B cell (primary cell): ENCODE measurements around the gene PARP8. TPM values are rescaled to one million over a fixed set of nuclear protein-coding genes. Genes with fewer than 3 reads are reported as not detected.

Experiments
- ATAC-seq: fragments of 200-7000 bp; cut with Tn5 transposase; one replicate; pipeline ENCODE4 v1.10.0; 2021; ENCODE audit warnings: low read depth, mild to moderate bottlenecking, moderate number of reproducible peaks, moderate library complexity
- CTCF ChIA-PET: fragments of 350-600 bp; sonication (Branson Sonifier 250); formaldehyde crosslinking; loops from one replicate; lab custom pipeline; 2021; ENCODE audit warnings: antibody characterized with exemption, inconsistent platforms; lab: Charles Lee
- POLR2A ChIA-PET: fragments of 350-600 bp; sonication (Branson Sonifier 250); formaldehyde crosslinking; loops from one replicate; lab custom pipeline; 2021; ENCODE audit warnings: antibody characterized with exemption; lab: Charles Lee
- DNase-seq: peaks from one replicate; pipeline ENCODE4 v3.0.0; 2013
- H2AFZ ChIP-seq: 2 replicates; pipeline ENCODE4 v1.6.1; 2012; ENCODE audit warnings: mild to moderate bottlenecking, low read depth, low read length; ENCODE audit not compliant: insufficient read depth, poor library complexity, severe bottlenecking
- H3K27ac ChIP-seq, 2 donors: 1 replicate in 1 of 2; 2 replicates in 1 of 2; pipeline ENCODE4 v1.5.1; 2012 to 2013; ENCODE audit warnings: low read length in 2 of 2, mild to moderate bottlenecking in 2 of 2, moderate library complexity in 1 of 2
- H3K27me3 ChIP-seq, 4 experiments: fragments of 200-600 bp in 1 of 4; sonication (generic) in 1 of 4; replicated peaks in 1 of 4; 1 replicate in 2 of 4; 2 replicates in 2 of 4; pipeline versions ENCODE4 v1.6.1 to v1.7.0; 2013 to 2016; ENCODE audit warnings: low read length in 3 of 4, mild to moderate bottlenecking in 2 of 4, mixed read lengths in 1 of 4, moderate library complexity in 1 of 4; ENCODE audit not compliant: insufficient read depth in 4 of 4, control insufficient read depth in 3 of 4; ENCODE audit errors: control extremely low read depth in 1 of 4
- H3K36me3 ChIP-seq, 2 experiments: replicated peaks in 1 of 2; 1 replicate in 1 of 2; 2 replicates in 1 of 2; pipeline versions ENCODE4 v1.6.1 to v1.7.1; 2013; ENCODE audit warnings: low read length in 1 of 2; ENCODE audit not compliant: insufficient read depth in 2 of 2, control insufficient read depth in 1 of 2; ENCODE audit errors: control extremely low read depth in 1 of 2, extremely low read depth in 1 of 2
- H3K4me1 ChIP-seq, 2 donors: fragments of 200-600 bp in 1 of 2; sonication (generic) in 1 of 2; 1 replicate in 1 of 2; 2 replicates in 1 of 2; pipeline versions ENCODE4 v1.5.1 to v1.6.1; 2013 to 2017; ENCODE audit warnings: low read length in 2 of 2; ENCODE audit not compliant: control insufficient read depth in 2 of 2, insufficient read depth in 2 of 2
- H3K4me2 ChIP-seq: replicated peaks from 2 replicates; pipeline ENCODE3; 2012; ENCODE audit warnings: mild to moderate bottlenecking, low read depth, low read length; ENCODE audit not compliant: poor library complexity, severe bottlenecking
- H3K4me3 ChIP-seq, 5 experiments: fragments of 200-600 bp in 1 of 5; sonication (generic) in 1 of 5; 1 replicate in 3 of 5; 2 replicates in 2 of 5; pipeline versions ENCODE4 v1.5.1 to v1.7.0; 2011 to 2016; ENCODE audit warnings: low read length in 4 of 5, mild to moderate bottlenecking in 4 of 5, low read depth in 2 of 5, control low read depth in 1 of 5, moderate library complexity in 1 of 5; ENCODE audit not compliant: insufficient read depth in 1 of 5; ENCODE audit errors: control extremely low read depth in 1 of 5, extremely low read depth in 1 of 5
- H3K79me2 ChIP-seq: fragments of 200-600 bp; sonication (generic); one replicate; pipeline ENCODE4 v1.6.0; 2016; ENCODE audit warnings: low read length; ENCODE audit not compliant: control insufficient read depth, insufficient read depth
- H3K9ac ChIP-seq: fragments of 200-600 bp; sonication (generic); 2 replicates; pipeline ENCODE4 v1.6.1; 2017; ENCODE audit warnings: mild to moderate bottlenecking, low read length, moderate library complexity
- H3K9me3 ChIP-seq, 3 donors: one replicate each; pipeline versions ENCODE4 v1.6.1 to v1.7.1; 2013; ENCODE audit warnings: low read length in 2 of 3; ENCODE audit not compliant: control insufficient read depth in 2 of 3, insufficient read depth in 1 of 3; ENCODE audit errors: control extremely low read depth in 1 of 3
- H4K20me1 ChIP-seq: 2 replicates; pipeline ENCODE4 v1.6.0; 2012; ENCODE audit warnings: mild to moderate bottlenecking, low read length; ENCODE audit not compliant: insufficient read depth, control insufficient read depth, poor library complexity, severe bottlenecking
- H3K27ac Mint-ChIP-seq: one replicate; pipeline ENCODE4 v1.8.0; 2021; ENCODE audit warnings: mixed read lengths
- H3K27me3 Mint-ChIP-seq: one replicate; pipeline ENCODE4 v1.8.0; 2021; ENCODE audit warnings: mixed read lengths
- H3K4me1 Mint-ChIP-seq: one replicate; pipeline ENCODE4 v1.8.0; 2021; ENCODE audit warnings: mixed read lengths
- H3K4me3 Mint-ChIP-seq: one replicate; pipeline ENCODE4 v1.8.0; 2021; ENCODE audit warnings: mixed read lengths
- H3K9me3 Mint-ChIP-seq: one replicate; pipeline ENCODE4 v1.8.0; 2022; ENCODE audit warnings: mixed read lengths; ENCODE audit not compliant: insufficient read depth
- CTCF ChIP-seq: fragments of 200-600 bp; IDR thresholded peaks from one replicate; pipeline ENCODE4 v1.8.0; 2022; ENCODE audit warnings: antibody characterized with exemption, mild to moderate bottlenecking
- EZH2 ChIP-seq: IDR thresholded peaks from 2 replicates; pipeline ENCODE4 v1.6.1; 2012; ENCODE audit warnings: borderline replicate concordance, low read depth, mild to moderate bottlenecking, moderate library complexity, low read length; ENCODE audit not compliant: insufficient read depth, poor library complexity, severe bottlenecking
- WGBS: methylation state at CpG from one replicate; pipeline ENCODE4 v1.1.5; 2013; ENCODE audit warnings: missing lambda C conversion rate; ENCODE audit not compliant: insufficient coverage; 5-methylcytosine and 5-hydroxymethylcytosine counted together
- intact Hi-C: fragments of 100-400 bp; cut with micrococcal nuclease; formaldehyde crosslinking; loops from one replicate; pipeline ENCODE4 v1.10.0; 2022
- polyA plus RNA-seq: library from polyadenylated mRNA; depleted of rRNA; stranded (reverse); fragments of >200 nt; gene quantifications from 2 replicates; pipeline ENCODE4 v1.2.3, GENCODE V29; 2012
- total RNA-seq, 2 donors: library from RNA; stranded (reverse); fragments of 120-200 nt in 1 of 2; gene quantifications; 1 replicate in 1 of 2; 2 replicates in 1 of 2; pipeline versions ENCODE4 v1.2.3 to v1.2.4, GENCODE V29; 2013 to 2022

The PARP8 gene
- total and polyA plus RNA-seq, 2 donors (not counting 1 experiment from before 2014, with no cell fraction given) = 36.2 to 83.6 TPM

- TF ChIP-seq EZH2 = no peak
- no peak for TF ChIP-seq CTCF
- Mint-ChIP-seq H3K27me3 (no peaks in the 10 kb centered on the region), H3K9me3 (no peaks in the 10 kb centered on the region), H3K4me3 (no peak overlapping the region), H3K4me1 (peaks cover 56% of the 10 kb centered on the region), H3K27ac (no peak overlapping the region)
- no peak overlapping the region for H3K4me2 ChIP-seq
- no peaks in the 10 kb centered on the region for H3K9me3 ChIP-seq
- H3K79me2 ChIP-seq = peaks cover 94% of the 10 kb centered on the region
- peaks cover 16% of the 10 kb centered on the region for H4K20me1 ChIP-seq
- no peak overlapping the region for H2AFZ ChIP-seq
- H3K27me3 ChIP-seq = no peaks in the 10 kb centered on the region
- POLR2A ChIA-PET = no interaction called here
- DNase-seq (no peak), ATAC-seq (no peak)
- H3K4me3 ChIP-seq = no peak overlapping the region
- CTCF ChIA-PET = no interaction called here
- H3K9ac ChIP-seq = no peak overlapping the region
- intact Hi-C loops = loop anchor here (2.0 kb wide), 1 partner anchor 15 kb away; no protein-coding TSS in a partner anchor
- no CpG with 5 or more reads among the region's 4 CpGs for WGBS
- H3K4me1 ChIP-seq = peaks cover 10 to 23% of the 10 kb centered on the region in 2 donors
- H3K36me3 ChIP-seq = no peaks in the 10 kb centered on the region
- H3K27ac ChIP-seq = no peak overlapping the region
Observed at GRCh38 chr5:50722223-50722622, 55.8 kb downstream of the PARP8 start.

- no peak for DNase-seq
- Histone ChIP-seq H3K4me2 (no peak overlapping the region), H3K9me3 (no peaks in the 10 kb centered on the region), H3K36me3 (no peaks in the 10 kb centered on the region), H2AFZ (no peak overlapping the region), H3K4me3 (no peak overlapping the region), H3K4me1 (peaks cover 6 to 16% of the 10 kb centered on the region in 2 donors), H3K79me2 (peaks cover 92% of the 10 kb centered on the region), H3K27ac (no peak overlapping the region), H4K20me1 (peaks cover 16% of the 10 kb centered on the region), H3K27me3 (no peaks in the 10 kb centered on the region), H3K9ac (no peak overlapping the region)
- no peaks in the 10 kb centered on the region for H3K27me3 Mint-ChIP-seq
- H3K27ac Mint-ChIP-seq = no peak overlapping the region
- peaks cover 49% of the 10 kb centered on the region for H3K4me1 Mint-ChIP-seq
- CTCF ChIA-PET = no interaction called here
- POLR2A ChIA-PET = no interaction called here
- TF ChIP-seq CTCF = no peak
- TF ChIP-seq EZH2 = no peak
- ATAC-seq = no peak
- intact Hi-C loops = no loop called here
- no peak overlapping the region for H3K4me3 Mint-ChIP-seq
- no peaks in the 10 kb centered on the region for H3K9me3 Mint-ChIP-seq
Observed at GRCh38 chr5:50724262-50724661, 57.8 kb downstream of the PARP8 start.
